Measurements from ENCODE around the gene ERCC4. TPM values are rescaled to one million over a fixed set of nuclear protein-coding genes. Genes with fewer than 3 reads are reported as not detected.
"Not testable (repeated sequence)": the region's sequence is repeated elsewhere in the genome, so short reads cannot be mapped to it uniquely, and the experiment has no call there.

The ERCC4 gene
- total RNA-seq, result 11.4 and 13.7 TPM in 2 replicates
- polyA plus RNA-seq (2012), result 4.3 TPM

DNA sequence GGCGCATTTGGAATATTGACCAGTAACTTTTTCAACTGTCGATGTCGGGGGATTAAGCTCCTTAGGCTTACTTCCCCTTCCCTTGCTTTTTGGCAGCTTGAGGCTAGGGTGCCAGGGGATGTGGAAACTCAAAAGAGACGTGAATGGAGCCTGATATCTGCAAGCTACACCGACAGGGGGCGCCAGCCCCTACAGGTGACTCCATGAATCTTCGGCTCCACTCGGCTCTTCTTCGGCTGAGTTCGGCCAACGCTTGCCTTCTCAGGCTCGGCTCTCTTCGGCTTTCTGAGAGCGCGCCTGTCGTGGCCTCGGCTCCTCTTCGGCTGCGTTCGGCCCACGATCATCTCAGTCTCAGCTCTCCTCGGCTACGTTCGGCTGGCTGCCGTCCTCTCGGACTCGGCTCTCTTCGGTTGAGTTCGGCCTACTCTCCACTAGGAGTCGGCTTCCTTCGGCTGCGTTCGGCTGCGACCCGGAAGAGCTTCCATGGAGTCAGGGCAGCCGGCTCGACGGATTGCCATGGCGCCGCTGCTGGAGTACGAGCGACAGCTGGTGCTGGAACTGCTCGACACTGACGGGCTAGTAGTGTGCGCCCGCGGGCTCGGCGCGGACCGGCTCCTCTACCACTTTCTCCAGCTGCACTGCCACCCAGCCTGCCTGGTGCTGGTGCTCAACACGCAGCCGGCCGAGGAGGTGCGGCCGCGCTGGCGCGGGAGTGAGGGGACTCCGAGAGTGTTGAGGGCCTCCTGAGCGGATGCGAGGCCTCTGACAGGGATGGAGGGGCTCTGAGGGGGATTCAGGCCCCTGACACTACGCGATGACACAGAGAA is at the start of gene ERCC4:
Gene ERCC4 (plus strand): TSS at position 472 of the 827 bp plus-strand sequence. CDS start 12 bp downstream, at position 484.
- peak; percentile 100 for DNase-seq (ENCODE audit: low read depth)

- peak; percentile 29 for DNase-seq (ENCODE audit: low read depth)
These were observed 46.0 kb upstream of the ERCC4 start for GRCh38 chr16:13873835-13874438.

DNA sequence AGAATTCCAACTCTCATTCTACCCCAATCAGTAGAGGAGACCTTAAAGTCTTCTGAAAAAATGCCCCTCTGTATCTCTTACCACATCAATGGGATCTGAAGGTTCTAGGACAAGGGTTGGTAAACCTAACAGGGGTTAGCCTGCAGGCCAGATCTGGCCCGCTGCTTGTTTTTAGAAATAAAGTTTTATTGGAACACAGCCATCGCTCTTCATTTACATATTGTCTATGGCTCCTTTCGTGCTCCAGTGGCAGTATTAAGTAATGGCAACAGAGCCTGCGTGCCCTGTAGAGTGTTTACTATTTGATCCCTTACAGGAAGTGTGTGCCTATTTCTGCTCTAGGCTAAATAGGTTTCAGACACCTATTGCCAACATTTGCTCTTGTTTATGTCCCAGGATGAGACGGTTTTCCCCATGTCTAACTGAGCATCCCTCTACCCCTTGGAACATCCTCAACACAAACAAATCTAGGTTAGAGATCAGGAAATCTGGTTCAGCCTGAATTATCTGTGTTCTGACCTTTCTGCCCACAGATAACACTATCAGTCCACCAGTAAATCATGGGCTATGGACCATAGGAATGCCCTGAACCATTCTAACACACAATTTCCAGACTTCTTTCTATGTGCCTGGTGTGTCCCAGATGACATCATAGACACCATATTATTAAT is 44.2 kb upstream of the ERCC4 start:
- no peak for DNase-seq (ENCODE audit: low read depth)

- DNase-seq (ENCODE audit: low read depth), result no peak
These were observed 36.7 kb upstream of the ERCC4 start for GRCh38 chr16:13883276-13883675.

DNA sequence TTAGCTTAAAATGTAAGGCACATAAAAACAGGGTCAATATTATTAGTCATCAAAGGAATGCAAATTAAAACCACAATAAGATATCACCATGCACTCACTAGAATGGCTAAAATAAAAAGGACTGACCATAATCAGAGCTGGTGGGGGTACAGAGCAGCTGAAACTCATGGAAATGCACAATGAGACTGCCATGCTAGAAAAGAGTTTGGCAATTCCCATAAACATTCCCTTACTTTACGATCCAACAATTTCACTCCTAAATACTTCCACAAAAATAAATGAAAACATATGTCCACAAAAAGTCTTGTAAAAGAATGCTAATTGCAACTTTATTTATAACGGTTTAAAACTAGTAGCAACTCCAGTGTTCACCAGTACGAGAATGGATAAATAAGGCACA is 36.1 kb upstream of the ERCC4 start:
- no peak for DNase-seq (ENCODE audit: low read depth)

- DNase-seq (ENCODE audit: low read depth), result no peak
These were observed 34.3 kb upstream of the ERCC4 start for GRCh38 chr16:13885700-13886099.

- no peak for DNase-seq (ENCODE audit: low read depth)
These were observed 33.3 kb upstream of the ERCC4 start for GRCh38 chr16:13886608-13887007.

- DNase-seq (ENCODE audit: low read depth), result not testable (repeated sequence)
These were observed 30.6 kb upstream of the ERCC4 start for GRCh38 chr16:13889323-13889722.

GRCh38 chr16:13892301-13892700 is 27.7 kb upstream of the ERCC4 start:
- DNase-seq (ENCODE audit: low read depth), result no peak

DNA sequence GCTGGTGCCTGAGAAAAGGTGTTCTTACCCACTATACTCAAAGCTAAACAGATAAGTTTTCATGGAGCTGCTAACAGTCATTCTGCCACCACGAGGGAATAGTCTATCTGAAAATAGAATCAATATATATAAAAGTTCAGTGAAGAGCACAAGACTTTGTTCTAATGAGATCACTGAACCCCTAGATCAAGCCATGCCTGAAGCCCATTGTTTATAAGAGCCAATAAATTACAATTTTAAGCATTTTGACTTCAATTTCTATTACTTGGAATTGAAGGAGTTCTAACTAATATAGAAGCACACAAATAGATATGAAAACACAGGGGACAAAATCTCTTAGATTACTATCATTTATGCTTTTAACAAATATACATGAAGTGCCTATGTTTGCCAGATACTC is 24.4 kb upstream of the ERCC4 start:
- DNase-seq (ENCODE audit: low read depth), result no peak

GRCh38 chr16:13896543-13897182 is 23.3 kb upstream of the ERCC4 start:
- no peak for DNase-seq (ENCODE audit: low read depth)

DNA sequence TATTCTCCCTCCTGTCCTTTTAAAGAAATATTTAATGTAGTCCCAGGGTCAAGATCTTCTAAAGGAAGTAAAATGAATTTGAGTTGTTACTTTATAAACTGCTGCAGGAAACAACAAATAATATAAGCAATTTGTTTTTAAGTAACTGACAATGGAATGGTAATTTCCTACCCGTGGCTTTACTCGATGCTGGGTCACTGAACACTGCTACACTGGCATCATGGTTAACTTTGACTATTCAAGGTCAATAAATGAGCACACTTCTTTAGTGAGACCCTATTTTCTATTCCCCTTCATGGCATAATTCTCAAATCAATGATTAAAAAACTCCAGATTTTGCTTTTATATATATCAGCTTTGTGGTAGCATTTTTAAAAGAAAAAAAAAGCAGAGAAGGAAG is 22.1 kb upstream of the ERCC4 start:
- DNase-seq (ENCODE audit: low read depth), result no peak

DNA sequence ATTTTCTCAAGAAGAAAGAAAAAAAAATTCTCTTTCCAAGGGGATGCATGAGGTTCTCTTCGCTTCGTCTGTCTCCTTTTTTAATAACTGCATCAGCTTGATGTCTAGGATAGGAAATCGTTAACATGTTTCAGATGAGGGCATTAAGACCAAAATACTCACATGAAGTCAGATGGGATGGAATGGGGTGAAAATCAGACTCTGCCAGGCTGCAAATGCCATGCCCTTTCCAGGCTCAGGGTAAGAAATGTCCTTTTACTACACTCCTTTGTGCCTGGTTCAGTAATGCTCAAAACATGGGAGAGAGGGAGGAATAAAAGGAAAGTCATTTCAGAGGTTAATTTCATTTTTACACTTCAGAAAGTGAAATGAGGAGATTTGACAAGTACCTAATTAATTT is 21.7 kb upstream of the ERCC4 start:
- no peak for DNase-seq (ENCODE audit: low read depth)

DNA sequence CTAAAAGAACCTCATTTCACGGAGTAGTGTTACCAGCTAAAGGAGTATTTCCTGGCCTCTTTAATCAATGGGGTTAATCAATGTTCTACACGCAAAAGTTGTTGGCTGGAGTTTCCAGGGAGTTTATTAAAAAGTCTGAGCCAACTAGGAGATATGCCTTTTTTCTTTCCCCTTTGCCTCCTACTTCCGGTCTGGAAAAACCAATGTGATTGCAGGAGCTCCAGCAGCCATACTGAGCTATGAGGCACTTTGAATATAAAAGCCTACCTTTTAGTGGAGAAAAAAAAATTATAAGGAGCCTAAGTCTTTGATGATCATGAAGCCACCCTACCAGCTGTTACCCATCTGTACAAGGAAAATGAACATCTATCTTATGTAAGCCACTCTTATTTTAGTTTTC is 17.9 kb upstream of the ERCC4 start:
- DNase-seq (ENCODE audit: low read depth), result no peak

- no peak for DNase-seq (ENCODE audit: low read depth)
These were observed 17.3 kb upstream of the ERCC4 start for GRCh38 chr16:13902677-13903076.

GRCh38 chr16:13904179-13904691 is 15.7 kb upstream of the ERCC4 start:
- no peak for DNase-seq (ENCODE audit: low read depth)

GRCh38 chr16:13904822-13905221 is 15.1 kb upstream of the ERCC4 start:
- peak; percentile 50 for DNase-seq (ENCODE audit: low read depth)

GRCh38 chr16:13906168-13907089 is 13.5 kb upstream of the ERCC4 start:
- DNase-seq (ENCODE audit: low read depth), result no peak

- no peak for DNase-seq (ENCODE audit: low read depth)
These were observed 12.5 kb upstream of the ERCC4 start for GRCh38 chr16:13907431-13907830.

- DNase-seq (ENCODE audit: low read depth), result no peak
These were observed 10.9 kb upstream of the ERCC4 start for GRCh38 chr16:13909069-13909468.
